PC-9 (cell line): Measurements from ENCODE around the gene TNFRSF14. TPM values are rescaled to one million over a fixed set of nuclear protein-coding genes. Genes with fewer than 3 reads are reported as not detected.

ENCODE experiments used
- BruUV-seq: library from RNA; stranded (reverse); fragments of 400-500 nt; replicated peaks from 2 replicates; lab custom pipeline; 2021; lab: Mats Ljungman, UMichigan
- CTCF ChIA-PET: fragments of 300-600 bp; sonication (Branson Sonifier 250); formaldehyde crosslinking; loops from one replicate; lab custom pipeline; 2022; ENCODE audit warnings: antibody characterized with exemption; lab: Charles Lee
- POLR2A ChIA-PET: fragments of 300-600 bp; sonication (Branson Sonifier 250); formaldehyde crosslinking; loops from one replicate; lab custom pipeline; 2022; ENCODE audit warnings: antibody characterized with exemption; ENCODE audit not compliant: unreplicated experiment; lab: Charles Lee
- DNase-seq, 2 experiments: peaks; one replicate each; pipeline versions ENCODE4 v3.0.0 to v3.0.0-alpha.2; 2015 to 2022; ENCODE audit warnings: mixed read lengths in 1 of 2
- H2AFZ ChIP-seq: fragments of 200-600 bp; sonication (generic); 2 replicates; pipeline ENCODE4 v1.8.1; 2017; ENCODE audit warnings: antibody characterized with exemption
- H3F3A ChIP-seq: fragments of 200-600 bp; sonication (generic); 2 replicates; pipeline ENCODE4 v1.8.1; 2017; ENCODE audit warnings: antibody characterized with exemption, mild to moderate bottlenecking, low read depth; ENCODE audit not compliant: insufficient read depth
- H3K27ac ChIP-seq: fragments of 200-600 bp; sonication (generic); 2 replicates; pipeline ENCODE4 v1.6.1; 2016; ENCODE audit warnings: mixed run types
- H3K27me3 ChIP-seq: fragments of 200-600 bp; sonication (generic); 2 replicates; pipeline ENCODE4 v1.6.1; 2016; ENCODE audit warnings: low read depth, mixed run types; ENCODE audit not compliant: insufficient read depth
- H3K36me3 ChIP-seq: fragments of 200-600 bp; sonication (generic); 2 replicates; pipeline ENCODE4 v1.6.1; 2016; ENCODE audit warnings: low read depth, mixed run types
- H3K4me1 ChIP-seq: fragments of 200-600 bp; sonication (generic); replicated peaks from 2 replicates; pipeline ENCODE4 v1.6.1; 2016; ENCODE audit warnings: mixed run types; ENCODE audit not compliant: insufficient read depth
- H3K4me2 ChIP-seq: fragments of 200-600 bp; sonication (generic); 2 replicates; pipeline ENCODE4 v1.6.1; 2017; ENCODE audit warnings: mixed run types
- H3K4me3 ChIP-seq: fragments of 200-600 bp; sonication (generic); 2 replicates; pipeline ENCODE4 v1.6.1; 2016; ENCODE audit warnings: mixed run types
- H3K79me2 ChIP-seq: fragments of 200-600 bp; sonication (generic); 2 replicates; pipeline ENCODE4 v1.6.1; 2017; ENCODE audit warnings: low read depth, mixed run types
- H3K9me2 ChIP-seq: fragments of 200-600 bp; sonication (generic); 2 replicates; pipeline ENCODE4 v1.8.1; 2017; ENCODE audit warnings: mild to moderate bottlenecking; ENCODE audit not compliant: insufficient read depth
- H3K9me3 ChIP-seq: fragments of 200-600 bp; sonication (generic); 2 replicates; pipeline ENCODE4 v1.8.1; 2016; ENCODE audit warnings: low read depth; ENCODE audit not compliant: insufficient read depth
- H4K20me1 ChIP-seq: fragments of 200-600 bp; sonication (generic); 2 replicates; pipeline ENCODE4 v1.8.1; 2017; ENCODE audit not compliant: insufficient read depth
- EZH2 ChIP-seq: fragments of 200-600 bp; sonication (generic); IDR thresholded peaks from 2 replicates; pipeline ENCODE4 v1.8.0; 2017; ENCODE audit warnings: antibody characterized with exemption, low read depth
- intact Hi-C: fragments of 100-400 bp; cut with micrococcal nuclease; formaldehyde crosslinking; loops from one replicate; pipeline ENCODE4 v1.10.0; 2022; ENCODE audit not compliant: unreplicated experiment
- total RNA-seq: library from RNA; stranded (reverse); gene quantifications from 2 replicates; pipeline ENCODE4 v1.2.3, GENCODE V29; 2021
- TF ChIP-seq, protein P1 (sequence below): fragments of 200-600 bp; sonication (generic); conservative IDR thresholded peaks from 2 replicates; pipeline ENCODE4 v1.6.1; 2017; ENCODE audit warnings: mixed run types, antibody characterized with exemption, mild to moderate bottlenecking, moderate library complexity

The TNFRSF14 gene
- total RNA-seq, 1 experiment from 2014 or later, result 9.9 TPM

DNA sequence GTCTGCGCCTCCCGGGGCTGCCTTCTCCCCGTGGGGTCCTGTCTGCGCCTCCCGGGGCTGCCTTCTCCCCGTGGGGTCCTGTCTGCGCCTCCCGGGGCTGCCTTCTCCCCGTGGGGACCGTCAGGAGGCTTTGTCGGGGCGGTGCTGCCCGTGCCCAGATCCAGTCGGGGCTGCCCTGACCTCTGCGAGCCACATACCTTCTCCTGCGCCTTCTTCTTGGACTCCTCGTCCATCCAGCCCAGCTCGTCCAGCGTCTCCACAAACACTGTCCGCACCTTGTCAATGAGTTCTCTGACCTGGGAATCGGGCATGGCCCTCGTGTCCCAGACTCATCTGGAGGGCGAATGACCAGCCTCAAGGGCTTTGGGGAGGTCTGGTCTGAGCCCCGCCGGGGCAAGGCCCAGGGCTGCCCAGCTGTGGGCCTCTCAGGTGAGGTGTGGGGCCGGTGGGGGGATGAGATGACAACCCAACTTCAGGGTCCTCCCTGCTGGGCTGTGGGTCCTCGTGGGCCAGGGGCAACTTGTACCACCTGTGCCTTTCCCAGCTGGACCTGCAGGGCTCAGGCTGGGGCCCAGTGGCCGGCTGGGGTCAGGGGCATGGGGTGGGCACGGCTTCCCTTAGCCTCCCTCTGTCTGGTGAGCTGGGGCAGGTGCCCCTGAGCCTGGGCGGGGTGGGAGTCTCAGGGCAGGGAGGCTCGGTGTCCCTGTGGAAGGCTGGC is 39.8 kb downstream of the TNFRSF14 start:
- DNase-seq, result no peak
- peaks cover 45% of the 10 kb centered on the region for H3K27me3 ChIP-seq
- H4K20me1 ChIP-seq, result no peaks in the 10 kb centered on the region
- H3K36me3 ChIP-seq, result no peaks in the 10 kb centered on the region
- BruUV-seq, result no TSS peak
- POLR2A ChIA-PET, result no interaction called here
- no peak overlapping the region for H3K27ac ChIP-seq
- no peaks in the 10 kb centered on the region for H3K9me2 ChIP-seq
- TF ChIP-seq, protein P1, sequence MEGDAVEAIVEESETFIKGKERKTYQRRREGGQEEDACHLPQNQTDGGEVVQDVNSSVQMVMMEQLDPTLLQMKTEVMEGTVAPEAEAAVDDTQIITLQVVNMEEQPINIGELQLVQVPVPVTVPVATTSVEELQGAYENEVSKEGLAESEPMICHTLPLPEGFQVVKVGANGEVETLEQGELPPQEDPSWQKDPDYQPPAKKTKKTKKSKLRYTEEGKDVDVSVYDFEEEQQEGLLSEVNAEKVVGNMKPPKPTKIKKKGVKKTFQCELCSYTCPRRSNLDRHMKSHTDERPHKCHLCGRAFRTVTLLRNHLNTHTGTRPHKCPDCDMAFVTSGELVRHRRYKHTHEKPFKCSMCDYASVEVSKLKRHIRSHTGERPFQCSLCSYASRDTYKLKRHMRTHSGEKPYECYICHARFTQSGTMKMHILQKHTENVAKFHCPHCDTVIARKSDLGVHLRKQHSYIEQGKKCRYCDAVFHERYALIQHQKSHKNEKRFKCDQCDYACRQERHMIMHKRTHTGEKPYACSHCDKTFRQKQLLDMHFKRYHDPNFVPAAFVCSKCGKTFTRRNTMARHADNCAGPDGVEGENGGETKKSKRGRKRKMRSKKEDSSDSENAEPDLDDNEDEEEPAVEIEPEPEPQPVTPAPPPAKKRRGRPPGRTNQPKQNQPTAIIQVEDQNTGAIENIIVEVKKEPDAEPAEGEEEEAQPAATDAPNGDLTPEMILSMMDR, result no peak
- TF ChIP-seq EZH2, result no peak
- H3F3A ChIP-seq, result no peaks in the 10 kb centered on the region
- no peak overlapping the region for H3K4me2 ChIP-seq
- H3K9me3 ChIP-seq, result no peaks in the 10 kb centered on the region
- no peaks in the 10 kb centered on the region for H3K4me1 ChIP-seq
- no peak overlapping the region for H2AFZ ChIP-seq
- intact Hi-C loops, result no loop called here
- H3K79me2 ChIP-seq, result no peaks in the 10 kb centered on the region
- no peak overlapping the region for H3K4me3 ChIP-seq
- CTCF ChIA-PET, result no interaction called here

DNA sequence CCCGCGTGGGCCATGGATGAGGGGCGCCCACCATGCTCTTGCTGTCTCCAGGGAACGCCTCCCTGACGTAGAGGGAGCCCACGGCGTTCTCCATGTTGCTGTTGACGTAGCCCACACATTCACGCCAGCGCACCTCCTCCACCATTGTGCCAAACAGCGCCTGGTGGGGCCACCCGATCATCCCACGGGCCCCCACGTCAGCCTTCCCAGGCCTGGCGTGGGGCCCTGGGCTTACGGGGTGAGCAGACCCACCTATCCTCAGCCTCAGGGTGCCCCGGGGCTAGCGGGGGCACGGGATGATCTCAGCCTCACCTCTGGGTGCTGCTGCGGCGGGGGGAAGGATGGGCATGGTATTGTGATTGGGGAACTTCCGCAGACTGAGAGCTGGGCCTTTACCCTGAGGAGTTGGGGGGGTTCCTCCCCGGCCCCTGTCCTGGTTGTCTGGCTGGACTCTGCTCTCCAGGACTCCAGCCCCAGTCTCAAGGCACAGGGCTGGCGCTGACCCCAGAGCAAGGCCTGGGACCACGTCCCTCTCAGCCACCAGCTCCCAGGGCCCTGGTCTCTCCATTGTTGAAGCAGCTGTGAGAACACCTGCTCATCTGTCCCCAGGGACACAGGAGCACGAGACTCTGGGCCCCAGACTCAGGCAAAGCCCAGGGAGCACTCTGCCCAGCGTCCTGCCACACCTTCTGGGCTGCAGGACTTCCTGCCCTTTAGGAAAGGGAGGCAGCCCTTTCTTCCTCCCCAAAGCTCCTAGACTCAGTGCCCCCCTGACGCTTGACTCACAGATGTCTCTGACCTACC is 40.6 kb downstream of the TNFRSF14 start:
- Histone ChIP-seq H3K27me3 (peaks cover 53% of the 10 kb centered on the region), H2AFZ (no peak overlapping the region), H3K27ac (no peak overlapping the region), H3K36me3 (no peaks in the 10 kb centered on the region), H3K4me3 (no peak overlapping the region), H3K4me1 (no peaks in the 10 kb centered on the region), H3F3A (no peaks in the 10 kb centered on the region), H4K20me1 (no peaks in the 10 kb centered on the region), H3K9me2 (no peaks in the 10 kb centered on the region), H3K4me2 (no peak overlapping the region), H3K9me3 (no peaks in the 10 kb centered on the region), H3K79me2 (no peaks in the 10 kb centered on the region)
- BruUV-seq, result no TSS peak
- no peak for TF ChIP-seq EZH2
- TF ChIP-seq, protein P1, result no peak
- no peak for DNase-seq
- CTCF ChIA-PET, result no interaction called here
- intact Hi-C loops, result no loop called here
- POLR2A ChIA-PET, result no interaction called here

GRCh38 chr1:2597441-2598328 is 41.5 kb downstream of the TNFRSF14 start:
- H3K9me2 ChIP-seq, result no peaks in the 10 kb centered on the region
- TF ChIP-seq EZH2, result no peak
- H3K4me2 ChIP-seq, result no peak overlapping the region
- intact Hi-C loops, result no loop called here
- no peaks in the 10 kb centered on the region for H3K36me3 ChIP-seq
- BruUV-seq, result no TSS peak
- no peak overlapping the region for H3K27ac ChIP-seq
- H4K20me1 ChIP-seq, result no peaks in the 10 kb centered on the region
- no peaks in the 10 kb centered on the region for H3K4me1 ChIP-seq
- H3K79me2 ChIP-seq, result no peaks in the 10 kb centered on the region
- H2AFZ ChIP-seq, result no peak overlapping the region
- no peak overlapping the region for H3K4me3 ChIP-seq
- H3K9me3 ChIP-seq, result no peaks in the 10 kb centered on the region
- ChIA-PET POLR2A (interaction anchor here (0.7 kb wide), 1 partner anchor 148 kb away, joined by 6 read pairs; no protein-coding TSS in a partner anchor), CTCF (no interaction called here)
- peak in 1 of 2 experiments; percentile 41 for DNase-seq
- H3K27me3 ChIP-seq, result peaks cover 62% of the 10 kb centered on the region
- H3F3A ChIP-seq, result no peaks in the 10 kb centered on the region
